GM19468 (cell line): ENCODE measurements around the gene CASD1.

Source experiments
- ATAC-seq: cut with Tn5 transposase; IDR thresholded peaks from one replicate; pipeline ENCODE4 v1.9.1; 2021; ENCODE audit warnings: mild to moderate bottlenecking, moderate library complexity, moderate number of reproducible peaks; ENCODE audit not compliant: unreplicated experiment; ENCODE audit errors: extremely low read depth

Gene CASD1

DNA sequence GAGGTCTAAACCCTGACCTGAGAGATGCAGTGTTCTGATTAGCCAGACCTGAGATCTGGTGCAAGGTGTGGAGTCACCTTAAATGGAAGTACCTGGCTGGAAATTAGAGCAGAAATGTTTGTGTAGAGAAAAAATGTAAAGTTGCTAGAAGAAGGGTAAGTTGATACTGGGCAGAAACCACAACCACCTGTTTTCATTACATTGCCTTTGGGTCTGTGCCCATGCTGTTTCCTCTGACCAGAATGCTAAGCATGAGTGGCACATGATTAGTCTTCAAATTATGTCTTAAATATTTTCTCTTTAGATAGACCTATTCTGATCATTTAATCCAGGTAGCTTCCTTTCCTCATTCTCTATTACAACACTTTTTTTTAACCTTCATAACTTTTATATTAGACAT lies 69.0 kb downstream of the CASD1 start:
- no peak for ATAC-seq

DNA sequence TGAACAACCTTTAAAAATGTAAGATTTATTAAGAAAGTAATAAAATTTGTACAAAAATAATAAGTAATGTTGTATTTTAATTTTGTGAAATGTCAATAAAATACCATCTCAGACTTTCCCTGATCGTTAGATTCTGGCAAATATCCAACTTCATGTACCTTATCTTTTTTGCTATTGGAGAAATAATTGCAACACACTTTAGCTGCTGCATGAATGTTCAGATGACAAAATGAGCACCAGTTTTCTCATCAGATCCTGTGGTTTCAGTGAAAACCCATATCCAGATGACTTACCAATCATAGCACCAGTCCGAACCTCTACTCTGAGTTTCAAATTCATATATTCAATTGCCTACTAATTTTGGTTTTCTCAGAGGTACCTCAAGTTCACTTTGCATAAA lies 69.9 kb downstream of the CASD1 start:
- no peak for ATAC-seq

DNA sequence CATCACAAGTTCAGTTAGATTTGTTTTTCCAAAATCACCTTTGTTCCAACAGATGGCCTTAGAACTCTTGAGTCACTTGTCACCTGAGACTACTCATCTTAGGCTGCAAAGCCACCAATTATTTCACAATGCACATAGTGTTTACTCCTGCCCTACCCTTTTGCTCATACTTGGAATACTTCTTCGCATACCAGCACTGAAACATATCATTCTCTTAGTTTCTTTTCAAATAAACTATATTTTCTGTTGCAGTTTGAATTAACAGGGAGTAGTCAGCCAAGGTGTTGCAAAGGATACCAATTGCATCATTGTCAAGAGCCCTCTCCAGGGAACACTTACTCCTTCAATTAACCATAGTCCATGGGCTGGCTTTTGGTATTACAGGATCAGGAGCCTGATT lies 71.0 kb downstream of the CASD1 start:
- ATAC-seq, result no peak

DNA sequence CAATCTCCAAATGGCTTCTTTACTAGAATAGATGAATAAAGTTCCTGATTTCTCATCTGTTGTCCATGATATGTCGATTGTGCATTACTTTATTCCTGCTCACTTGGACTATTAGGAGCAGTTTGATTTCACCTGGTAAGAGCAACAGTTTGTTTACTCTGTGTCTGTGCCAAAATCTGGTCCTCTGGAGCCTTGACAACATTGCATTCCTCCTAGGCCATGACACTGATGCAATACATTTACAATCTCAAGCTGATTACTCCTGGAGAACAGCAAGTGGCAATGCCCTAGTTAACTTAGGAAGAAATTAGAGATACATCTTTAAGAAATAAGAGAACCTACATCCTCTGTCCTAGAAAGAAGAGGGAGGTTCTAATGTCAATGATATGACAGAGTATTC lies 74.5 kb downstream of the CASD1 start:
- ATAC-seq, result no peak

- ATAC-seq, result no peak
These were observed 78.5 kb downstream of the CASD1 start for GRCh38 chr7:94588075-94588474.

DNA sequence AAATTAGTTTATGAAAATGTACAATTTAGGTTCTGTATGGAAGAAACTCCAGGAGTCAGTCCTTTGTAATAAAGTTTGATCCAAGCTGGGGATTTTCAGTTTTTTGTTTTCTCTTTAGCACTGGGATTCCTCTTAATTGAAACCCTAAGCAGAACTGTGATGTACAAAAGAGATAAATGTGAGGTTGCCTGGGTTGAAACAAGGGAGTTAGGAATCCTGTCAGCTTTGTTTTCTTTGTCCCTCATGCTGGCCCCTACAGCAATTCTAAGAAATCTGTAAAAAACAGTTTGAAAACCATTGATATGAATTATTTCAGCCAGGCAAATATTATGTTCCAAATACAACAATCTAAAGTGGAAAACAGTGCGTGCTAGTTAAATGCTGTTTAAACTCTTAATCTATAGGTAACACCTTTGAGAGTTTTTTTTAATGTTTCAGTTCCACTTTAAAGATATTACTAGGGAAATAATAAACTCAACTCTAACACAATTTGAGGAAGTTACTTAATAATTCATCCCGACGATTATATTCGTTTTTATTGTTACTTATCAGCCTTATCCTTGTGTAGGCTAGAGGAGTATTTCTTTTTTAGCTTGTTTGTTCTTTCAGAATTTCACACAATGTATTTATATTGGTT lies 81.0 kb downstream of the CASD1 start:
- ATAC-seq, result no peak

DNA sequence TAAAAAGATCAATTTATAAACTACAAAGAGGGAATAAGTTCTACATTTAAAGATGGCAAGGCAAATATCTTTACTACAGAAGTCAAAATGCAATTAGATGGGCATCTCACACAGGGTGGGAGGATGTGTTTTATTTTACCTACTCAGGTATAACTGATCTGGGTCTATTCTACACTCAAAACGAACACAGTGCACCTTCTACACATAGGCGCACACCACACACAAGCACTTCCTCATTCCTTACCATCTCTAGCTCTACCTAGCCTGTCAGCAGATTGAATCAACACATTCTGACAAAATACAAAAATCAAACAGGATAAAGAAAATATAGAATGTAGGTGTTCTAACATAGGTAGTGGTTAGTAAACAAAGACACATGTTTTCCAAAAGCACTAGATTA lies 81.6 kb downstream of the CASD1 start:
- no peak for ATAC-seq

DNA sequence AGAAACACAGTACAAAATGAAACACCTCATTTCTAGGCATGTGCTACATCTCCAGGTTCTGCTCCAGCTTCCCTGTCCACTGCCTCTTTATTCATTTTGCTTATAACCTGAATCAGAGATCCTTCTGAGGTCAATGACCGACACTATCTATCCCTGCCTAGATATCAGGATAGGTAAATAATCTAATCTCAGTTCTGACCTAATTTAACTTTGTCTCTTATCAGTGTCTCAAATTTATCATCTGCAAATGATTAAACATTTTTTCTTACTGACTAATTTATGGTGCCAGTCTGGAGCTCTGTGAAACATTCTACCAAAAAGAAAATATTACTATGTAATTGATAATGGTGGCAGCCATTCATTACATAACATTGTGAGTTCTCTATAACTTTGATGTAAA lies 85.3 kb downstream of the CASD1 start:
- no peak for ATAC-seq

- no peak for ATAC-seq
These were observed 86.1 kb downstream of the CASD1 start for GRCh38 chr7:94595717-94596116.

GRCh38 chr7:94600267-94600666 lies 90.7 kb downstream of the CASD1 start:
- no peak for ATAC-seq

GRCh38 chr7:94602181-94602580 lies 92.6 kb downstream of the CASD1 start:
- ATAC-seq, result no peak

DNA sequence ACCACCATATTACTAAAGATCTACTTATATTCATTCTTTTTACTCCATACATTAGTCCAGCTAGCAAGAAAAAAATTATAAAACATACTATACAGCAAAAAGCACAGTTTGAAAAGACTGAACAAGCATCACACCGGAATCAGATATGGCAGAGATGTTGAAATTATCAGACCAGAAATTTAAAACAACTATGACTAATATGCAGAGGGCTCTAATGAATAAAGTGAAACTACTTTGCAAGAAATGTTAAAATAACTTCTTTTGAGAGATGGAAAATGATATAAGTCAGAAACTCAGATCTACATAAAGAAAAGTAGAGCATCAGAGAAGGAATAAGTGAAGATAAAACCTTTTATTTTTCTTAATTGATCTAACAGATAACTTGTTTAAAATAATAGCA lies 95.4 kb downstream of the CASD1 start:
- ATAC-seq, result no peak
